HUES6 (cell line): Measurements from ENCODE around the gene RTL5.

Experiments used
- H3K27ac ChIP-seq: 2 replicates; pipeline ENCODE4 v1.7.0; 2013; ENCODE audit warnings: low read depth, mild to moderate bottlenecking, low read length, inconsistent platforms
- H3K27me3 ChIP-seq: 2 replicates; pipeline ENCODE4 v1.6.1; 2013; ENCODE audit warnings: low read length; ENCODE audit not compliant: control insufficient read depth, insufficient read depth
- H3K36me3 ChIP-seq: 2 replicates; pipeline ENCODE4 v1.6.1; 2013; ENCODE audit warnings: low read length; ENCODE audit not compliant: control insufficient read depth, insufficient read depth
- H3K4me1 ChIP-seq: 2 replicates; pipeline ENCODE4 v1.6.1; 2013; ENCODE audit warnings: low read length; ENCODE audit not compliant: control insufficient read depth, insufficient read depth
- H3K4me3 ChIP-seq: 2 replicates; pipeline ENCODE4 v1.5.1; 2013; ENCODE audit warnings: low read depth, low read length
- H3K9ac ChIP-seq: one replicate; pipeline ENCODE4 v1.6.1; 2013; ENCODE audit warnings: mild to moderate bottlenecking, low read length
- H3K9me3 ChIP-seq: 2 replicates; pipeline ENCODE4 v1.6.1; 2013; ENCODE audit warnings: low read depth, low read length; ENCODE audit not compliant: control insufficient read depth, insufficient read depth

RTL5 gene

DNA sequence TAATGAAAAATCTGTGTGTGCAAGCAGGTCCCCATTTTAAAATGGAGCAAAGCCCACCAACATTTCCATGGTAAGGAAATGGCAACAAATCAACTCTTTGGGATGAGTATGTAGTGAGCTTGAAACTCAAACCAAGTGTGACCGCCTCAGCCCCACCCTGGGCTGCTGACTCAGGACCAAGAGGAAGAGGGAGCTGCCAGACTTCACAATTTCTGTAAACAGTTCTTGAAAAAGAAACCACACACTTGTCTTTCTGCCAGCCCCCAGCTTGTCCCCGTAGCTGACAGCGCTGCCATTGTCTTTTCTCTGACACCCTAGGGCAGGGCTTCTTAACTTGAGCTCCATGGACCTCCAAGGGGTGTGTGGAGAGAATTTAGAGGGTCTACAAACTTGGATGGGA lies 10.3 kb downstream of the RTL5 start:
- Histone ChIP-seq H3K4me3 (no peak overlapping the region), H3K9me3 (peaks cover 5% of the 10 kb centered on the region; the same call in 1 of the 2 replicates), H3K27ac (no peak overlapping the region), H3K36me3 (no peaks in the 10 kb centered on the region), H3K27me3 (no peaks in the 10 kb centered on the region), H3K9ac (no peak overlapping the region), H3K4me1 (peaks cover 40% of the 10 kb centered on the region)

DNA sequence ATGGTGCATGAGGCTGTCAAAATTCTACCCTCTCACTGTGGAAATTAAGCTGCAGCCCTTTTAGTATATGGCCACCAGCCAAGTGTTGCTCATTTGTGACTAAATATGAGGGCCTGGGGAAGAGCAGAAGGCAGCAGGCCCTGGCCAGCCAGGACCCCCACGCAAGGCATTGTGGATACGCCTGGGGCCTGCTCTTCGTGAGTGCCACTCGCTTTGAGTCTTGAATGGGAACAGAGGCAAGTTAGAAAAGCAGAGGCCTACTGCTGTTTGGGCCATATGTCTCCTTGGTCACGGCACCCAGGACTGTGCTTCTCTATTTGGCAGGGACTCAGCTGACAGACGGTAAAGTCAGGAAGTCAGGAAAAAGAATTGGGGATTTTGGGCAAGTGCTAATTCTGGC lies 10.9 kb downstream of the RTL5 start:
- Histone ChIP-seq H3K9me3 (peaks cover 5% of the 10 kb centered on the region; the same call in 1 of the 2 replicates), H3K9ac (no peak overlapping the region), H3K4me1 (peaks cover 36% of the 10 kb centered on the region), H3K36me3 (no peaks in the 10 kb centered on the region), H3K27ac (no peak overlapping the region), H3K4me3 (no peak overlapping the region), H3K27me3 (no peaks in the 10 kb centered on the region)

DNA sequence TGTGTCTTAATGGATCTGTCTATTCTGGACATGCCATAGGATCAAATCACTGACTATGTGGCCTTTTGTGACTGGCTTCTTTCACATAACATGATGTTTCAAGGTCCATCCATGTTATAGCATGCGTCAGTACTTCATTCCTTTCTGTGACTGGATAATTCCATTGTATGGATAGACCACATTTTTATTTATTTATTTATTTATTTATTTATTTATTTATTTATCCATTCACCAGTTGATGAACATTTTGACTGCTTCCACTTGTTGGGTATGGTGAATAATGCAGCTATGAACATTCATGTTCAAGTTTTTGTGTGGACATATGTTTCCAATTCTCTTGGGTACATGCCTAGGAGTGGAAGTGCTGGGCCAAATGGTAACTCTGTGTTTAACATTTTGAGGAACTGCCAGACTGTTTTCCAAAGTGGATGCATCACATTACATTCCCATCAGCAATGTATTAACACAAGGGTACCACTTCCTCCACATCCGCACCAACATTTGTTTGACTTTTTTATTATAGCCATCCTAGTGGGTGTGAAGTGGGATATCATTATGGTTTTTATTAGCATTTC lies 14.0 kb downstream of the RTL5 start:
- no peak overlapping the region for H3K4me3 ChIP-seq
- no peaks in the 10 kb centered on the region for H3K27me3 ChIP-seq

DNA sequence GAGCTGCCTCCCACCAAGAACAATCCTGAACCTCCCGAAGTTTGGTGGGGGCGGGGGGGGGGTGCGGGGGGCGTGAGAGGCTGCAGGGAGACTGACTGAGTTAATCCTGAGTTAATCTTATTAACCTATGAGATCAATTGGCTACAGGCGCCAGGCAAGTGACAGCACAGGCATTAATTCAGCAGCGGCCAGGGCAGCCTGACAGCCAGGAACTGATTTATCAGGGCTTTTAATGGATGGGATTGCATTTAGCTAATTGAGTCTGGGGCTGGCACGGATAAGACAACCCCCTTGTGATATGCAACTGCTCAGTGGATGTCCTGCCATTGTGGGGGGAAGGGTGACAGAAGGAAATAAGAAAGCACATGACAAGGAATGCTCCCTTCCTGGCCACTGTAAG lies 16.3 kb downstream of the RTL5 start:
- Histone ChIP-seq H3K9ac (no peak overlapping the region), H3K9me3 (peaks cover 3% of the 10 kb centered on the region; the same call in 1 of the 2 replicates), H3K36me3 (no peaks in the 10 kb centered on the region), H3K27me3 (no peaks in the 10 kb centered on the region), H3K4me1 (peaks cover 28% of the 10 kb centered on the region), H3K27ac (no peak overlapping the region), H3K4me3 (no peak overlapping the region)

More for the DNA sequence above, 14.0 kb downstream of the RTL5 start:
- Histone ChIP-seq H3K36me3 (no peaks in the 10 kb centered on the region), H3K9ac (no peak overlapping the region), H3K9me3 (peaks cover 3% of the 10 kb centered on the region; the same call in 1 of the 2 replicates), H3K27ac (no peak overlapping the region), H3K4me1 (peaks cover 40% of the 10 kb centered on the region)

DNA sequence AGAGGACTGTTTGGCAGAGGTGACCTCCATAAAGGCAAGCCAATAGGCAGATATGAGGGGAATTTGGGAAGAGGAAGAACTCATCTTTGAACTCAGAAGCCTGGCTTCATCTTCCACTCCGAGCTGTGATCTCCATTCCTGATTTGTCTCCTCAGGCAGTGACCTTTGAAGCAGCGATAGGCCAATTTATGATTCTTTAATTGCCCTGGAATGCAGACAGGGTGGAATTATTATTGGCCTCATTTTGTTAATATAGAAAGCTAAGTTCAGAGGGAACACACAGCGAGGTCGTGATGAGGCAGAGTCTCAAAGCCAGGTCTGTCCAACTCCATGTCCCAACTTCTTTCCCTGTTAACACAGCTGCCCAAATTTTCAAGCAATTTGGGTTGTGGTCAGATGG lies 16.9 kb downstream of the RTL5 start:
- Histone ChIP-seq H3K9ac (no peak overlapping the region), H3K4me1 (peaks cover 33% of the 10 kb centered on the region), H3K27me3 (no peaks in the 10 kb centered on the region), H3K27ac (no peak overlapping the region), H3K9me3 (peaks cover 3% of the 10 kb centered on the region; the same call in 1 of the 2 replicates), H3K4me3 (no peak overlapping the region), H3K36me3 (no peaks in the 10 kb centered on the region)

DNA sequence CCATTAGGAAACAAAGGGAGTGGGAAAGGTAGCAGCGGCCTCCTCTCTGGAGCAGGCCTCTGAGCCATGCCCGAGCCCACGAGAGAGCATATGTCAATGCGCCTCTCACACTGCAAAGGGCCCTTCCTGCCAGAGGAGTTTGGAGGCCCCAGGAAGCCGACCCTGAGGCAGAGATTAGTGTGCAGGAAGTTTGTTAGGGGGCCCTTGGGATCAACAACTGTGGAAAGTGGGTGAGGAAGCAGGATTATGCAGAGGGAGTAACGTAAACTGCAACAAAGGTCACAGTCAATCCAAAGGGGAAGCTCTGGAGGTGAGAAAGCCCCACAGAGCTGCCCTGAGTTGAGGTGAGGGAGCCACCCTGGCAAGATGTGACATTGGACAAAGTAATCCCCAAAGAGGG lies 17.4 kb downstream of the RTL5 start:
- Histone ChIP-seq H3K9ac (no peak overlapping the region), H3K27ac (no peak overlapping the region), H3K9me3 (peaks cover 3% of the 10 kb centered on the region; the same call in 1 of the 2 replicates), H3K4me1 (peaks cover 36% of the 10 kb centered on the region), H3K4me3 (no peak overlapping the region), H3K36me3 (no peaks in the 10 kb centered on the region), H3K27me3 (no peaks in the 10 kb centered on the region)

DNA sequence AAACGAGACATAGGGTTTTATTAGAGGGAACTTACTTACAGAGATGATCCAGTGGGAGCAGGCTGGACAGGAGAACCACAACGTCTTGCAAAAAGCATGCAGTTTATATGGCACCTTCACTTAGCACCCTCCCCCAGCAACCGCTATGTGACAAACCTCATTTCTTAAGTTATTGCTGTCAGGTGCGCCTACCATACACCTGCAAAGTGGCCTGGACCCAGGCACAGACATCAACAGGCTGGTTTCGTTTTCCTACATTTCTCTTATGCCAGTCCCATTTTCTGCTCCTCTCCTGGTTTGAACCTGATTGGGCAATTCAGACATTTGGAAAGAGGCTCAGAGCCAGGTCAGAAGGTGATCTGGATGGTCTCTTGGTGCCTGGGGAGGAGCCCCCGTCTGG lies 18.3 kb downstream of the RTL5 start:
- H3K4me1 ChIP-seq: peaks cover 36% of the 10 kb centered on the region
- H3K4me3 ChIP-seq: no peak overlapping the region
- H3K27me3 ChIP-seq: no peaks in the 10 kb centered on the region
- no peak overlapping the region for H3K27ac ChIP-seq
- no peaks in the 10 kb centered on the region for H3K36me3 ChIP-seq
- peaks cover 3% of the 10 kb centered on the region; the same call in 1 of the 2 replicates for H3K9me3 ChIP-seq
- no peak overlapping the region for H3K9ac ChIP-seq

DNA sequence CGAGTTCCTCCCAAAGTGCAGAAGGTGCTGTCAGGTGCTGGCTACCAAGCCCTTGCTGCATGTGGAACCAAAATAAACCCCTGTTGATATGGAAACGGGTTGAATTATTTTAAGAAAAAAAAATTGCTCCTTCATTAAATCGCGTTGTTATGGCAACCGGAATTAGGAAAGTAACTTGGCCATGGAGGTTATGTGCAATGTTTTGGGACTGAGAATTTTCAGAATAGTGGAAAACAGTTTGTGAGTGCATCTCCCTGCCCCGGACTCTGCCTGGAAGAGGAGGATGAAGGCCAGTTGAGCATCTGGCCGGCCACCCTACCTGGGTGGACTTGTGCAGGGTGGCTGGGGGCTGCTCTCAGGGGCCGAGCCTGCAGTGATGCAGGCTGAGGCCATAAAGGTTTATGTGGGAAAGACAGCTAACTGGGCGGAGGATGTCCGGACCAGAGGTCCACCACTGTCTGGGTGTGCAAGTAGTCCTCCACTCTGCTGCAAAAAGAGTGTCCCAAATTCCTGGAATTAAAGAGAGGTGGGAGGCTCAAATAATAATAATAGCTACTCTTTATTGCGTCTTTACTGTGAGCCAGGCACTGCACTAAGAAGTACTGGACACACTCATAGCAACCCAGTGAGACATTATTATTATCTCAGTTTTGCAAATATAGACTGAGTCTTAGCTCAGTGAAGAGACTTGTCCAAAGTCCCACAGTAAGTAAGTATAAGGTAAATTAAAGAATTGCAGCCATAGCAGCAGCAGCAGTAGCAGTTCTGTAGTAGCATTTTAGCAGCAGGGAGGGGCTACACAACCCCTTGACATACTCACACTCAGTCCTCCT lies 20.6 kb downstream of the RTL5 start:
- peaks cover 7% of the 10 kb centered on the region; the same call in 1 of the 2 replicates for H3K9me3 ChIP-seq
- H3K36me3 ChIP-seq: no peaks in the 10 kb centered on the region
- no peak overlapping the region for H3K27ac ChIP-seq
- peaks cover 43% of the 10 kb centered on the region for H3K4me1 ChIP-seq
- H3K27me3 ChIP-seq: no peaks in the 10 kb centered on the region
- H3K4me3 ChIP-seq: no peak overlapping the region
- H3K9ac ChIP-seq: no peak overlapping the region

DNA sequence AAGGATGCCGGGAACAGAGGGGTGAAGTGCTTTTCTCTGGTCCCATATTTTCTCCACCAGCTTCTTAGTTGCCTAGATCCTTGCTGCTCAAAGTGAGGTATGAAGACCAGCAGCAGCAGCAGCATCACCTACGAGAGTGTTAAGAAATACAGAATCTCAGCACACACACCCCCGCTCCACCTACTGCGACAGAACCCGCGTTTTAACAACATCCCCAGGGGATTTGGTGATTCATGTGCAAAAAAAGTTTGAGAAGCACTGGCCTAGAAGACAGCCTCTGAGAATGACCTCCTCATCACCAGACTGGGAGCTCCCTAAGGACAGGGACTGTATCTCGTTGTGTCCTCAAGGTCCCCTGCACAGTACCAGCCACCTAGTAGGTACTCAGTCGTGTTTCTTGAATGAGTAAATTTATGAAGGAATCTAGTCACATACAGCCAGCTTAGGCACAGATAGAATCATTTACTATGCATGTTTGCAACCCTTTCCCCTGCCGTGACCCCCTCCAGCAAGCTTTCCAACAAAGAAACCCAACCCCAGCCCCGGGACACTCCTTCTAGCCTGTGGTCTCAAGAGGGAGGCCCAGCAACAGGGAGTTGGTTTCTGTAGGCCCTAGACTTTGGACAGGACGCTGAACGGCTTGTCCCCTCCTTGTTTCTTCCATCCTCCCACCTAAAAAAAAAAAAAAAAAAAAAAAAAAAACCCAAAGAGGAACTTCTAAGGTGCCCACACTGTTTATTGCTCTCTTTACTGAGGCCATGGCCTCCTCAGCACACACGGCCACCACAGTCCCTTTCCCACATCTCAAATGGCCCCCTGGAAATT lies 21.5 kb downstream of the RTL5 start:
- H3K9ac ChIP-seq: no peak overlapping the region
- H3K36me3 ChIP-seq: no peaks in the 10 kb centered on the region
- H3K4me1 ChIP-seq: peaks cover 37% of the 10 kb centered on the region
- no peak overlapping the region for H3K27ac ChIP-seq
- no peaks in the 10 kb centered on the region for H3K27me3 ChIP-seq
- H3K4me3 ChIP-seq: no peak overlapping the region
- peaks cover 9% of the 10 kb centered on the region; the same call in 1 of the 2 replicates for H3K9me3 ChIP-seq

DNA sequence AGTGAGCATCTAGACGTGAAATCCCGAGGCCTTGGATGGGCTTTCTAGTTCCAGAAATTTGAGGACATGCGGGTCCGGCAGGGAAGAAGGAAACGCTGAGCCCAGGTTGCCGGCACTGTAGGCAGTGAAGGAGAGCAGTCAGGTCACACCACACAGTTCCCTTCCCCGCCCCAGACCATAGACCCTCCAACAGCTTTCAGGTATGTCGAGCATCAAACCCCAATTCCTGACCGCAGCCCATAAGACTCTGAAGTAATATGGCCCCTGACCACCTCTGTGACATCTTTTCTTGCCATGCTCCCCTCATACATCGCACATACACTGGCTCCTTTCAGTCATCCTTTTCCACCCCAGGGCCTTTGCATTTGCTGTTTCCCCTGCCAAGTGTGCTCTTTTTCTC lies 23.0 kb downstream of the RTL5 start:
- Histone ChIP-seq H3K4me1 (peaks cover 22% of the 10 kb centered on the region), H3K27ac (no peak overlapping the region), H3K27me3 (no peaks in the 10 kb centered on the region), H3K4me3 (no peak overlapping the region), H3K36me3 (no peaks in the 10 kb centered on the region), H3K9me3 (peaks cover 12% of the 10 kb centered on the region; the same call in 1 of the 2 replicates), H3K9ac (no peak overlapping the region)
